H9 (cell line): ENCODE data around the gene LRP1-AS. TPM values are rescaled to one million over a fixed set of nuclear protein-coding genes. Genes with fewer than 3 reads are reported as not detected.

Experiments used
- DNase-seq: peaks from one replicate; pipeline ENCODE4 v3.0.0-alpha.2; 2017
- H2AFZ ChIP-seq: one replicate; pipeline ENCODE4 v1.6.1; 2013; ENCODE audit warnings: mild to moderate bottlenecking, low read length, control low read depth, moderate library complexity
- H2AK5ac ChIP-seq: 2 replicates; pipeline ENCODE4 v1.6.1; 2013; ENCODE audit warnings: low read length, control low read depth, mixed read lengths; ENCODE audit not compliant: insufficient read length
- H2BK120ac ChIP-seq: one replicate; pipeline ENCODE4 v1.6.1; 2013; ENCODE audit warnings: low read depth, mild to moderate bottlenecking, low read length, control low read depth, inconsistent platforms; ENCODE audit not compliant: poor library complexity, severe bottlenecking
- H2BK12ac ChIP-seq: 2 replicates; pipeline ENCODE4 v1.6.1; 2013; ENCODE audit warnings: low read length, control low read depth, mixed read lengths, low read depth; ENCODE audit not compliant: insufficient read length
- H2BK15ac ChIP-seq: 2 replicates; pipeline ENCODE4 v1.6.1; 2013; ENCODE audit warnings: low read depth, low read length, control low read depth
- H2BK20ac ChIP-seq: one replicate; pipeline ENCODE4 v1.6.1; 2013; ENCODE audit warnings: low read depth, mild to moderate bottlenecking, low read length, control low read depth, inconsistent platforms; ENCODE audit not compliant: poor library complexity, severe bottlenecking
- H2BK5ac ChIP-seq: 2 replicates; pipeline ENCODE4 v1.6.1; 2013; ENCODE audit warnings: low read length, control low read depth, mixed read lengths; ENCODE audit not compliant: insufficient read length
- H3K14ac ChIP-seq: 2 replicates; pipeline ENCODE4 v1.6.1; 2013; ENCODE audit warnings: low read length, control low read depth; ENCODE audit not compliant: insufficient read depth
- H3K18ac ChIP-seq: 2 replicates; pipeline ENCODE4 v1.6.1; 2013; ENCODE audit warnings: low read depth, mild to moderate bottlenecking, mixed read lengths, low read length, control low read depth; ENCODE audit not compliant: insufficient read length
- H3K23ac ChIP-seq: 2 replicates; pipeline ENCODE4 v1.6.1; 2013; ENCODE audit warnings: low read length, control low read depth, mixed read lengths, low read depth; ENCODE audit not compliant: insufficient read length
- H3K23me2 ChIP-seq: 2 replicates; pipeline ENCODE4 v1.6.1; 2013; ENCODE audit warnings: low read depth, mild to moderate bottlenecking, mixed read lengths, low read length, control low read depth; ENCODE audit not compliant: insufficient read length, poor library complexity, severe bottlenecking
- H3K27ac ChIP-seq: 2 replicates; pipeline ENCODE4 v1.5.1; 2013; ENCODE audit warnings: low read length, control low read depth, mixed read lengths, low read depth; ENCODE audit not compliant: insufficient read length
- H3K27me3 ChIP-seq: 2 replicates; pipeline ENCODE4 v1.6.1; 2013; ENCODE audit warnings: low read length, control low read depth, inconsistent platforms; ENCODE audit not compliant: insufficient read depth
- H3K4ac ChIP-seq: 2 replicates; pipeline ENCODE4 v1.6.1; 2013; ENCODE audit warnings: low read depth, mild to moderate bottlenecking, control low read depth, inconsistent platforms, low read length, moderate library complexity
- H3K4me1 ChIP-seq: 2 replicates; pipeline ENCODE4 v1.6.1; 2013; ENCODE audit warnings: low read length, control low read depth, inconsistent platforms; ENCODE audit not compliant: insufficient read depth
- H3K4me2 ChIP-seq: 2 replicates; pipeline ENCODE4 v1.6.1; 2013; ENCODE audit warnings: low read length, control low read depth, mixed read lengths; ENCODE audit not compliant: insufficient read length, insufficient read depth
- H3K56ac ChIP-seq: 2 replicates; pipeline ENCODE4 v1.6.1; 2013; ENCODE audit warnings: low read depth, mild to moderate bottlenecking, mixed read lengths, low read length, control low read depth; ENCODE audit not compliant: insufficient read length
- H3K79me1 ChIP-seq: 2 replicates; pipeline ENCODE4 v1.6.1; 2013; ENCODE audit warnings: low read depth, mild to moderate bottlenecking, moderate library complexity, low read length, control low read depth, inconsistent platforms; ENCODE audit not compliant: insufficient read depth, poor library complexity, severe bottlenecking
- H3K79me2 ChIP-seq: 2 replicates; pipeline ENCODE4 v1.6.1; 2013; ENCODE audit warnings: low read length, control low read depth, inconsistent platforms; ENCODE audit not compliant: insufficient read depth
- H3K9ac ChIP-seq: 2 replicates; pipeline ENCODE4 v1.6.1; 2013; ENCODE audit warnings: low read length, control low read depth, mixed read lengths; ENCODE audit not compliant: insufficient read length; ENCODE audit errors: extremely low read depth
- H3K9me3 ChIP-seq: one replicate; pipeline ENCODE4 v1.6.1; 2013; ENCODE audit warnings: low read depth, low read length, inconsistent platforms; ENCODE audit not compliant: control insufficient read depth
- H3T11ph ChIP-seq: one replicate; pipeline ENCODE4 v1.6.1; 2013; ENCODE audit warnings: mild to moderate bottlenecking, low read length, control low read depth, inconsistent platforms
- H4K20me1 ChIP-seq: one replicate; pipeline ENCODE4 v1.6.1; 2013; ENCODE audit not compliant: control insufficient read depth, insufficient read length, insufficient read depth
- H4K5ac ChIP-seq: 2 replicates; pipeline ENCODE4 v1.6.1; 2013; ENCODE audit warnings: low read depth, mild to moderate bottlenecking, mixed read lengths, low read length, control low read depth; ENCODE audit not compliant: insufficient read length
- H4K8ac ChIP-seq: replicated peaks from 2 replicates; pipeline ENCODE4 v1.6.1; 2013; ENCODE audit warnings: low read length, control low read depth, mixed read lengths, low read depth; ENCODE audit not compliant: insufficient read length
- H4K91ac ChIP-seq: 2 replicates; pipeline ENCODE4 v1.6.1; 2013; ENCODE audit warnings: low read depth, mild to moderate bottlenecking, moderate library complexity, mixed read lengths, low read length, control low read depth; ENCODE audit not compliant: insufficient read length
- H3K27ac Mint-ChIP-seq, 3 experiments: 2 replicates in 2 of 3; 3 replicates in 1 of 3; pipeline ENCODE4 v1.8.0; 2020 to 2021; ENCODE audit warnings: mixed read lengths in 3 of 3, mild to moderate bottlenecking in 1 of 3, moderate library complexity in 1 of 3
- H3K27me3 Mint-ChIP-seq: 2 replicates; pipeline ENCODE4 v1.8.0; 2021; ENCODE audit warnings: low read depth, mild to moderate bottlenecking, moderate library complexity, mixed read lengths
- H3K36me3 Mint-ChIP-seq, 3 experiments: 2 replicates in 2 of 3; 3 replicates in 1 of 3; pipeline ENCODE4 v1.8.0; 2020 to 2021; ENCODE audit warnings: low read depth in 3 of 3, mixed read lengths in 3 of 3; ENCODE audit not compliant: insufficient read depth in 1 of 3
- H3K4me1 Mint-ChIP-seq, 2 experiments: 2 replicates each; pipeline ENCODE4 v1.8.0; 2020; ENCODE audit warnings: mixed read lengths in 2 of 2
- H3K4me3 Mint-ChIP-seq, 2 experiments: 2 replicates in 1 of 2; 3 replicates in 1 of 2; pipeline ENCODE4 v1.8.0; 2020 to 2021; ENCODE audit warnings: mild to moderate bottlenecking in 2 of 2, mixed read lengths in 2 of 2, moderate library complexity in 1 of 2
- H3K9me3 Mint-ChIP-seq, 2 experiments: 2 replicates in 1 of 2; 3 replicates in 1 of 2; pipeline ENCODE4 v1.8.0; 2020; ENCODE audit warnings: mild to moderate bottlenecking in 2 of 2, mixed read lengths in 2 of 2, moderate library complexity in 1 of 2
- WGBS: extraction: QIAGEN DNeasy Blood & Tissue Kit; methylation state at CpG from one replicate; pipeline ENCODE4 v1.1.7; 2013; ENCODE audit warnings: missing lambda C conversion rate, low lambda C conversion rate, mixed read lengths; ENCODE audit not compliant: insufficient read length; ENCODE audit errors: extremely low coverage; 5-methylcytosine and 5-hydroxymethylcytosine counted together
- total RNA-seq: library from RNA; stranded (reverse); gene quantifications from 2 replicates; pipeline ENCODE4 v1.2.1, GENCODE V29; 2021
- TF ChIP-seq, protein P1 (sequence below): fragments of 200-600 bp; sonication (generic); conservative IDR thresholded peaks from 3 replicates; pipeline ENCODE4 v1.8.0; 2021; ENCODE audit warnings: antibody characterized with exemption, mild to moderate bottlenecking

LRP1-AS gene
- total RNA-seq, 1 experiment from 2014 or later = not detected

GRCh38 chr12:57185403-57185802 is 38.0 kb upstream of the LRP1-AS start:
- Mint-ChIP-seq H3K4me1 (peaks cover 4 to 5% of the 10 kb centered on the region in 2 experiments), H3K36me3 (peaks cover 55 to 92% (median 87%) of the 10 kb centered on the region in 3 experiments)

More at GRCh38 chr12:57185403-57185802, 38.0 kb upstream of the LRP1-AS start:
- H2BK12ac ChIP-seq = no peak overlapping the region
- no peak overlapping the region for H4K91ac ChIP-seq
- H3K27ac ChIP-seq = no peak overlapping the region
- H3K4me2 ChIP-seq = no peak overlapping the region
- Mint-ChIP-seq H3K9me3 (no peaks in the 10 kb centered on the region), H3K27me3 (no peaks in the 10 kb centered on the region), H3K27ac (no peak overlapping the region), H3K4me3 (no peak overlapping the region)
- H4K20me1 ChIP-seq = no peaks in the 10 kb centered on the region
- H3K27me3 ChIP-seq = no peaks in the 10 kb centered on the region
- H3K23me2 ChIP-seq = no peaks in the 10 kb centered on the region
- no peak overlapping the region for H3T11ph ChIP-seq
- no peak overlapping the region for H3K14ac ChIP-seq
- H3K18ac ChIP-seq = no peak overlapping the region
- no peak overlapping the region for H3K9ac ChIP-seq
- no peaks in the 10 kb centered on the region for H3K79me2 ChIP-seq
- H2BK120ac ChIP-seq = no peak overlapping the region
- no peak overlapping the region for H2BK5ac ChIP-seq
- H3K4me1 ChIP-seq = no peaks in the 10 kb centered on the region
- no peaks in the 10 kb centered on the region for H3K79me1 ChIP-seq
- H2AK5ac ChIP-seq = no peak overlapping the region
- H4K8ac ChIP-seq = no peak overlapping the region
- no peak overlapping the region for H2BK15ac ChIP-seq
- H2BK20ac ChIP-seq = no peak overlapping the region
- H3K23ac ChIP-seq = no peak overlapping the region
- H2AFZ ChIP-seq = no peak overlapping the region
- H3K9me3 ChIP-seq = no peaks in the 10 kb centered on the region
- no peak overlapping the region for H3K4ac ChIP-seq
- DNase-seq = no peak
- H4K5ac ChIP-seq = no peak overlapping the region
- H3K56ac ChIP-seq = no peak overlapping the region
- TF ChIP-seq, protein P1, sequence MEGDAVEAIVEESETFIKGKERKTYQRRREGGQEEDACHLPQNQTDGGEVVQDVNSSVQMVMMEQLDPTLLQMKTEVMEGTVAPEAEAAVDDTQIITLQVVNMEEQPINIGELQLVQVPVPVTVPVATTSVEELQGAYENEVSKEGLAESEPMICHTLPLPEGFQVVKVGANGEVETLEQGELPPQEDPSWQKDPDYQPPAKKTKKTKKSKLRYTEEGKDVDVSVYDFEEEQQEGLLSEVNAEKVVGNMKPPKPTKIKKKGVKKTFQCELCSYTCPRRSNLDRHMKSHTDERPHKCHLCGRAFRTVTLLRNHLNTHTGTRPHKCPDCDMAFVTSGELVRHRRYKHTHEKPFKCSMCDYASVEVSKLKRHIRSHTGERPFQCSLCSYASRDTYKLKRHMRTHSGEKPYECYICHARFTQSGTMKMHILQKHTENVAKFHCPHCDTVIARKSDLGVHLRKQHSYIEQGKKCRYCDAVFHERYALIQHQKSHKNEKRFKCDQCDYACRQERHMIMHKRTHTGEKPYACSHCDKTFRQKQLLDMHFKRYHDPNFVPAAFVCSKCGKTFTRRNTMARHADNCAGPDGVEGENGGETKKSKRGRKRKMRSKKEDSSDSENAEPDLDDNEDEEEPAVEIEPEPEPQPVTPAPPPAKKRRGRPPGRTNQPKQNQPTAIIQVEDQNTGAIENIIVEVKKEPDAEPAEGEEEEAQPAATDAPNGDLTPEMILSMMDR = no peak
- no CpG with 5 or more reads among the region's 25 CpGs for WGBS
